Subcutaneous adipose tissue (tissue), 4 donors: ENCODE data around the gene NPAS3. TPM values are rescaled to one million over a fixed set of nuclear protein-coding genes. Genes with fewer than 3 reads are reported as not detected.

Experiments
- CTCF ChIP-seq: fragments of 450-650 bp; IDR thresholded peaks from one replicate; pipeline ENCODE4 v1.5.1; 2016; ENCODE audit warnings: low read depth, mild to moderate bottlenecking, control low read depth, antibody characterized with exemption, moderate library complexity
- total RNA-seq, 4 donors: library from RNA; depleted of rRNA; stranded (reverse); fragments of >200 nt; gene quantifications; one replicate each; pipeline ENCODE4 v1.1.0, GENCODE V29; 2016

Gene NPAS3
- total RNA-seq, 4 donors from 2014 or later = 0.51 to 1.3 (median 1.0) TPM

- TF ChIP-seq CTCF = no peak
These were observed 5.6 kb upstream of the NPAS3 start for GRCh38 chr14:32932914-32933628.

- TF ChIP-seq CTCF = no peak
These were observed 5.0 kb upstream of the NPAS3 start for GRCh38 chr14:32933629-32934072.

GRCh38 chr14:32934073-32934880 lies 4.4 kb upstream of the NPAS3 start:
- no peak for TF ChIP-seq CTCF

GRCh38 chr14:32934881-32935633 lies 3.6 kb upstream of the NPAS3 start:
- no peak for TF ChIP-seq CTCF

- TF ChIP-seq CTCF = no peak
These were observed 781 bp downstream of the NPAS3 start for GRCh38 chr14:32939254-32940065.

- no peak for TF ChIP-seq CTCF
These were observed 1.5 kb downstream of the NPAS3 start for GRCh38 chr14:32940066-32940651.
